OCI-LY1 (cell line): ENCODE results near the gene HSD11B1L.

Experiments used
- CTCF ChIP-seq: fragments of 200-600 bp; sonication (generic), shearing (Covaris generic); IDR thresholded peaks from 2 replicates; pipeline ENCODE4 v1.5.1; 2017; ENCODE audit warnings: mild to moderate bottlenecking, antibody characterized with exemption, low read length, moderate library complexity, mixed read lengths
- EZH2 ChIP-seq: fragments of 200-600 bp; sonication (generic), shearing (Covaris generic); IDR thresholded peaks from 2 replicates; pipeline ENCODE4 v1.8.0; 2017; ENCODE audit warnings: borderline replicate concordance, mixed run types, mild to moderate bottlenecking, antibody characterized with exemption, low read length, moderate library complexity, mixed read lengths

GRCh38 chr19:5669212-5669611 lies 11.6 kb upstream of the HSD11B1L start:
- TF ChIP-seq CTCF, result no peak
- no peak for TF ChIP-seq EZH2
